Measurements from ENCODE around the gene CHAD.

DNA sequence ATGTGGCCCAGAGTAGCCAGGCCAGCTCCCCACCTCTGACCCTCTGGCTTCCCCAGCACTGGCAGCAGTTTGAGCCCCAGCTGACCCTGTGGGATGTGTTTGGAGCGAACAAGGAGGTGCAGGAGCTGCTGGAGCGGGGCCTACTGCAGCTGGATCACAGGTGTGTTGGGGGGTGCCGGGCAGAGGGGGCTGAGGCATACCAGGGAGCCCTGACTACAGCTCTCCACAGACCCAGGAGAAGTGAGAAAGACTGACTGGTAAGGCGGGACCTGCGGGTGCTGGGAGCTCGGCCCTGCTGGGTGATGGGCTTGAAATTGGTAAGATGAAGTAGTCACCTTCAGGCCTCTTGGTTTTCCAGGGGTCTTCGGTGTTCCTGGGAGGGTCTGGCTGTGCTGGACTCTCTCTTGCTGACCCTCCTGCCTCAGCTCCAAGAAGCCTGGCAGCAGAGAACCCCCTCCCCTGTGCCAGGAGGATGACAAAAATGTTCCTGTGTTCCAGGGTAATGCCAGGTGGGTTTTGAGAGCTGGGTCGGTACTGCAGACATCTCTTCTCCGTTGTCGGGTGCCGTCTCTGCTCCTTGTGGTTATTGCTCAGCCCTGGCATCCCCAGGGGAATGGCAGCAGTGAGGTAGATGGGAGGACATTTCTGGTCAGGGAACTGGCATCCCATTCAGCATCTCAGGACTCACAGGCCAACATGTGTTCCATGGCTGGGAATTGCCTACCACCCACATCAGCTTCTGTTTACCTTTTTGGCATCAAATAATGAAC is 15.9 kb upstream of the CHAD start:
- TF ChIP-seq POLR2A (IDR thresholded peaks at IDR 0.05): no peak
- TF ChIP-seq, protein P1, sequence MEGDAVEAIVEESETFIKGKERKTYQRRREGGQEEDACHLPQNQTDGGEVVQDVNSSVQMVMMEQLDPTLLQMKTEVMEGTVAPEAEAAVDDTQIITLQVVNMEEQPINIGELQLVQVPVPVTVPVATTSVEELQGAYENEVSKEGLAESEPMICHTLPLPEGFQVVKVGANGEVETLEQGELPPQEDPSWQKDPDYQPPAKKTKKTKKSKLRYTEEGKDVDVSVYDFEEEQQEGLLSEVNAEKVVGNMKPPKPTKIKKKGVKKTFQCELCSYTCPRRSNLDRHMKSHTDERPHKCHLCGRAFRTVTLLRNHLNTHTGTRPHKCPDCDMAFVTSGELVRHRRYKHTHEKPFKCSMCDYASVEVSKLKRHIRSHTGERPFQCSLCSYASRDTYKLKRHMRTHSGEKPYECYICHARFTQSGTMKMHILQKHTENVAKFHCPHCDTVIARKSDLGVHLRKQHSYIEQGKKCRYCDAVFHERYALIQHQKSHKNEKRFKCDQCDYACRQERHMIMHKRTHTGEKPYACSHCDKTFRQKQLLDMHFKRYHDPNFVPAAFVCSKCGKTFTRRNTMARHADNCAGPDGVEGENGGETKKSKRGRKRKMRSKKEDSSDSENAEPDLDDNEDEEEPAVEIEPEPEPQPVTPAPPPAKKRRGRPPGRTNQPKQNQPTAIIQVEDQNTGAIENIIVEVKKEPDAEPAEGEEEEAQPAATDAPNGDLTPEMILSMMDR (IDR thresholded peaks at IDR 0.05): no peak

All from gastroesophageal sphincter (tissue), 3 donors.